K562 (cell line): ENCODE data around the gene ZBTB32. TPM values are rescaled to one million over a fixed set of nuclear protein-coding genes. Genes with fewer than 3 reads are reported as not detected.

Experiments
- ATF6 ChIP-seq: sonication (generic); formaldehyde crosslinking; IDR thresholded peaks from 2 replicates; pipeline ENCODE4 v1.4.0; 2020; ENCODE audit warnings: mild to moderate bottlenecking, missing genetic modification reagents
- BCOR ChIP-seq: fragments of 450-650 bp; IDR thresholded peaks from 2 replicates; pipeline ENCODE4 v1.6.1; 2016
- BHLHE40 ChIP-seq: IDR thresholded peaks from 2 replicates; pipeline ENCODE4 v1.6.1; 2011; ENCODE audit warnings: low read length, improper control_type of control experiment
- BRF2 ChIP-seq: IDR thresholded peaks from 3 replicates; pipeline ENCODE4 v1.6.1; 2011; ENCODE audit warnings: borderline replicate concordance, mild to moderate bottlenecking; ENCODE audit not compliant: insufficient read length, insufficient read depth
- CEBPB ChIP-seq: fragments of 450-650 bp; IDR thresholded peaks from 2 replicates; pipeline ENCODE4 v1.6.1; 2016; ENCODE audit warnings: missing genetic modification characterization, missing compliant biosample characterization
- CHAMP1 ChIP-seq: fragments of 450-650 bp; IDR thresholded peaks from 2 replicates; pipeline ENCODE4 v1.6.1; 2016; ENCODE audit warnings: mild to moderate bottlenecking
- CHD4 ChIP-seq: fragments of 200-600 bp; sonication (generic); IDR thresholded peaks from 3 replicates; pipeline ENCODE4 v1.6.1; 2012; ENCODE audit warnings: low read depth, mild to moderate bottlenecking, mixed read lengths, low read length, inconsistent platforms; ENCODE audit not compliant: insufficient read depth, insufficient replicate concordance, poor library complexity, severe bottlenecking
- COPS2 ChIP-seq: fragments of 450-650 bp; conservative IDR thresholded peaks from 2 replicates; pipeline ENCODE4 v1.6.1; 2016; ENCODE audit warnings: mild to moderate bottlenecking, moderate library complexity
- E2F1 ChIP-seq: sonication (generic); formaldehyde crosslinking; IDR thresholded peaks from 2 replicates; pipeline ENCODE4 v1.8.1; 2023; ENCODE audit warnings: mild to moderate bottlenecking, missing genetic modification reagents, moderate library complexity
- KLF16 ChIP-seq: IDR thresholded peaks from 2 replicates; pipeline ENCODE4 v1.6.1; 2016; ENCODE audit warnings: antibody characterized with exemption
- MED1 ChIP-seq: sonication (generic); formaldehyde crosslinking; IDR thresholded peaks from 2 replicates; pipeline ENCODE4 v1.8.1; 2023; ENCODE audit warnings: missing genetic modification reagents, borderline replicate concordance
- NR2C1 ChIP-seq, 2 experiments: fragments of 450-650 bp; IDR thresholded peaks; 2 replicates each; pipeline ENCODE4 v1.6.1; 2017; ENCODE audit warnings: mild to moderate bottlenecking in 2 of 2, antibody characterized with exemption in 1 of 2, inconsistent platforms in 1 of 2, missing compliant biosample characterization in 1 of 2, missing genetic modification characterization in 1 of 2
- RBFOX2 ChIP-seq: fragments of 200-400 bp; formaldehyde crosslinking; IDR thresholded peaks from 2 replicates; pipeline ENCODE4 v1.6.1; 2017; ENCODE audit warnings: low read depth, mild to moderate bottlenecking, low read length, moderate library complexity
- TAL1 ChIP-seq: fragments of 450-650 bp; IDR thresholded peaks from 2 replicates; pipeline ENCODE4 v1.6.1; 2016; ENCODE audit warnings: mild to moderate bottlenecking
- YY1 ChIP-seq, 3 experiments: IDR thresholded peaks; 2 replicates each; pipeline ENCODE4 v1.6.1; 2011; ENCODE audit warnings: low read length in 2 of 3, mild to moderate bottlenecking in 2 of 3, moderate library complexity in 2 of 3, borderline replicate concordance in 1 of 3, control low read depth in 1 of 3, low read depth in 1 of 3; ENCODE audit not compliant: insufficient read depth in 3 of 3, insufficient replicate concordance in 2 of 3, control insufficient read depth in 1 of 3, insufficient read length in 1 of 3; ENCODE audit errors: extremely low read depth in 1 of 3
- ZFX ChIP-seq: sonication (generic); formaldehyde crosslinking; IDR thresholded peaks from 2 replicates; pipeline ENCODE4 v1.8.0; 2022; ENCODE audit warnings: mild to moderate bottlenecking, missing genetic modification reagents, moderate library complexity
- ZSCAN29 ChIP-seq: fragments of 450-650 bp; IDR thresholded peaks from 2 replicates; pipeline ENCODE4 v1.6.1; 2017
- ZZZ3 ChIP-seq: fragments of 450-650 bp; IDR thresholded peaks from 2 replicates; pipeline ENCODE4 v1.6.1; 2016; ENCODE audit warnings: antibody characterized with exemption, mild to moderate bottlenecking, moderate library complexity
- polyA plus RNA-seq, 8 experiments: library from polyadenylated mRNA; depleted of rRNA in 4 of 8; stranded (reverse) in 5 of 8; unstranded in 3 of 8; fragments of >200 nt; fragmentation: Nextera tagmentation in 2 of 8; fragmentation: Illumina TruSeq in 1 of 8; extraction: Ambion mirVana in 2 of 8; extraction: Trizol in 1 of 8; gene quantifications; 2 replicates each; pipeline versions ENCODE4 v1.2.1 to v1.2.3, GENCODE V29; 2011 to 2014; ENCODE audit warnings: inconsistent platforms in 1 of 8, missing spikeins in 1 of 8
- total RNA-seq, 7 experiments: library from RNA; depleted of rRNA in 6 of 7; stranded (reverse); fragments of >200 nt in 6 of 7; fragmentation: Illumina TruSeq in 2 of 7; extraction: Trizol in 2 of 7; gene quantifications; 2 replicates each; pipeline versions ENCODE4 v1.2.1 to v1.2.3, GENCODE V29; 2011 to 2021; ENCODE audit warnings: low replicate concordance in 1 of 7

Gene ZBTB32
- total and polyA plus RNA-seq, 9 of the 15 experiments (the other 6 are each of a cell fraction or from before 2014, with no cell fraction given) = 0.20 TPM; not detected in 8

GRCh38 chr19:35693835-35694599, 10.3 kb upstream of the ZBTB32 start (continued):
- TF ChIP-seq NR2C1 (IDR thresholded peaks at IDR 0.05) (peak; percentile 30; the same call in 1 of the 2 replicates), NR2C1 (tag; IDR thresholded peaks at IDR 0.05) (no peak), BCOR (peak; percentile 38; the same call in 1 of the 2 replicates), RBFOX2 (no peak), TAL1 (no peak), YY1 (IDR thresholded peaks at IDR 0.05; ENCODE audit: borderline replicate concordance in 1 of 3, control insufficient read depth in 1 of 3, extremely low read depth in 1 of 3, insufficient read depth in 3 of 3, insufficient read length in 1 of 3, insufficient replicate concordance in 2 of 3, low read depth in 1 of 3, low read length in 2 of 3) (peak in 1 of 3 experiments; percentile 60), MED1 (CRISPR knock-in tag) (no peak), CEBPB (no peak), COPS2 (no peak), KLF16 (peak; percentile 72), ZZZ3 (peak; percentile 18; the same call in 1 of the 2 replicates), ZFX (no peak), CHAMP1 (peak; percentile 73; the same call in 1 of the 2 replicates), BHLHE40 (no peak), BRF2 (no peak), ATF6 (no peak), CHD4 (no peak), E2F1 (no peak), ZSCAN29 (no peak)
